HepG2 (cell line): ENCODE data around the gene TGIF1. TPM values are rescaled to one million over a fixed set of nuclear protein-coding genes. Genes with fewer than 3 reads are reported as not detected.
A peak's percentile ranks its signal among the peaks of the same experiment; 100 is the strongest.

Experiments used
- ARID2 ChIP-seq: sonication (generic); formaldehyde crosslinking; IDR thresholded peaks from 2 replicates; pipeline ENCODE4 v1.8.1; 2022; ENCODE audit warnings: mild to moderate bottlenecking, missing genetic modification reagents, borderline replicate concordance
- FOXP4 ChIP-seq: sonication (generic); formaldehyde crosslinking; IDR thresholded peaks from 2 replicates; pipeline ENCODE4 v1.4.0; 2020; ENCODE audit warnings: missing genetic modification reagents
- JDP2 ChIP-seq: sonication (generic); formaldehyde crosslinking; IDR thresholded peaks from 2 replicates; pipeline ENCODE4 v1.8.1; 2022; ENCODE audit warnings: missing genetic modification reagents, borderline replicate concordance
- JUN ChIP-seq: sonication (generic); formaldehyde crosslinking; IDR thresholded peaks from 2 replicates; pipeline ENCODE4 v1.4.0; 2020; ENCODE audit warnings: mild to moderate bottlenecking, missing genetic modification reagents
- MAF1 ChIP-seq: sonication (generic); formaldehyde crosslinking; IDR thresholded peaks from 2 replicates; pipeline ENCODE4 v1.5.0; 2020; ENCODE audit warnings: missing genetic modification reagents, borderline replicate concordance
- NAIF1 ChIP-seq: sonication (generic); formaldehyde crosslinking; IDR thresholded peaks from 2 replicates; pipeline ENCODE4 v1.5.0; 2020; ENCODE audit warnings: mild to moderate bottlenecking, missing genetic modification reagents, borderline replicate concordance
- PCBP2 ChIP-seq: fragments of 200-400 bp; formaldehyde crosslinking; optimal IDR thresholded peaks from 2 replicates; pipeline ENCODE3; 2018; ENCODE audit warnings: low read length, low read depth; ENCODE audit not compliant: poor library complexity, severe bottlenecking
- SP140L ChIP-seq: sonication (generic); formaldehyde crosslinking; IDR thresholded peaks from 2 replicates; pipeline ENCODE4 v1.4.0; 2020; ENCODE audit warnings: missing genetic modification reagents, borderline replicate concordance
- ZBTB7A ChIP-seq: sonication (generic); formaldehyde crosslinking; IDR thresholded peaks from 2 replicates; pipeline ENCODE4 v1.8.0; 2022; ENCODE audit warnings: mild to moderate bottlenecking, missing genetic modification reagents
- ZNF614 ChIP-seq: IDR thresholded peaks from 2 replicates; pipeline ENCODE4 v1.6.1; 2018; ENCODE audit warnings: missing biosample characterization, missing genetic modification reagents, inconsistent platforms, borderline replicate concordance
- ZSCAN12 ChIP-seq: sonication (generic); formaldehyde crosslinking; IDR thresholded peaks from 2 replicates; pipeline ENCODE4 v1.9.0; 2021; ENCODE audit warnings: mild to moderate bottlenecking, missing genetic modification reagents
- polyA plus RNA-seq, 8 experiments: library from polyadenylated mRNA; depleted of rRNA in 3 of 8; stranded (reverse) in 7 of 8; unstranded in 1 of 8; fragments of >200 nt; fragmentation: Illumina TruSeq in 4 of 8; extraction: Trizol in 4 of 8; gene quantifications; 2 replicates each; pipeline versions ENCODE4 v1.2.1 to v1.2.3, GENCODE V29; 2011 to 2016; ENCODE audit warnings: low read depth in 4 of 8, missing spikeins in 1 of 8, mixed read lengths in 1 of 8; ENCODE audit not compliant: insufficient read depth in 1 of 8
- total RNA-seq, 5 experiments: library from RNA; depleted of rRNA; stranded (reverse); fragments of >200 nt; fragmentation: Illumina TruSeq; extraction: Trizol; gene quantifications; 2 replicates each; pipeline ENCODE4 v1.2.3, GENCODE V29; 2016; ENCODE audit warnings: low read depth in 1 of 5
- TF ChIP-seq, protein P1 (sequence below): sonication (generic); formaldehyde crosslinking; IDR thresholded peaks from 2 replicates; pipeline ENCODE4 v1.4.0; 2020; ENCODE audit warnings: missing genetic modification reagents, mild to moderate bottlenecking, borderline replicate concordance
- TF ChIP-seq, protein P2 (sequence below): sonication (generic); formaldehyde crosslinking; IDR thresholded peaks from 2 replicates; pipeline ENCODE4 v1.8.1; 2023; ENCODE audit warnings: mild to moderate bottlenecking, inconsistent platforms, moderate library complexity, missing genetic modification reagents, borderline replicate concordance
- TF ChIP-seq, protein P3 (sequence below): sonication (generic); formaldehyde crosslinking; IDR thresholded peaks from 2 replicates; pipeline ENCODE4 v1.4.0; 2020; ENCODE audit warnings: missing genetic modification reagents, borderline replicate concordance
- TF ChIP-seq, protein P4 (sequence below): sonication (generic); formaldehyde crosslinking; IDR thresholded peaks from 2 replicates; pipeline ENCODE4 v1.5.0; 2020; ENCODE audit warnings: missing genetic modification reagents

Gene TGIF1
- total and polyA plus RNA-seq, 2 of the 13 experiments (the other 11 are each of a cell fraction or from before 2014, with no cell fraction given): 50.0 to 76.1 TPM

DNA sequence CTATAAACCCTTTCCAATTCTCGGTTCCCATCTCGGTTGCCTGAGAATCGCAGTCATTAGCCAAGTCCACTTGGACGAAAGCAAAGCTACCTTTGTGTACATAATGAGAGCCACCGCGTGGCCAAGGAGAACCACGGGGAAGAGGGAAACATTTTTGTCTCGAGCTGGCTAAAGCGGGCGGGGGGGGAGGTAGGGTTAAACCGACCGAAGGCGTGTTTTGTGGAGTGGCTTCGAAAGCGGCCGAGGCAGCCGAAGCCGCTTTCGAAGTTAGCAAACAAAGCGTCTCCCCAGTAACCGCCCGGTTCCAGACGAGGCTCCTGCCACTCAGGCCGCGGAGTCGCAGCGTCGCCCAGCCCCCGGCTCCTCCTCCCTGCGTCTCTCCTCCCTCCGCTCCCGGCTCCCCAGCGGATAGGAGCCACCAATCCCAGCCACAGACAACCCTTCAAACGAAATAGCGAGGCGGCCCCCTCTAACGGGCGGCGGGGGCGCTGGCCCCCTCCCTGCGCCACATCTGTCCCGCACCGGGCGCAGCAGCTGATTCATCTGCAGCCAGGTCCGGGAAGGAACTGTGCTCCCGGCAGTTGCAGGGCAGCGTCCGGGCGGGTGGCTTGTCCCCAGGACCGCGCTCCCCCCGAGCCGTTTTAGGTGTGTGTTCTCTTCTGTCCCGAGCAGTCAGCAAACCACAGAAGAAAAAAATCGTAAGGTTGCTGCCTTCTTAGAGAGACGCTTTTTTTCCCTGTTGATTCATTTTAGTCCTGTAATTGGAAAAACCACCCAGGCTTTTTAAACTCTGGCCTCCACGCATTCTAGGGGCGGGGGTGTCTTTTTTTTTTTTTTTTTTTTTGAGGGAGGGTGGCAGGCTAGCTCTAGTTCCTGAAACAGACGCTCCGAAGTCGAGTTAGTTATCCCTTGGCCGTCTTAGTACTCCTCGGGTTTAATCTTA lies 1.8 kb upstream of the TGIF1 start (continued):
- TF ChIP-seq, protein P1, sequence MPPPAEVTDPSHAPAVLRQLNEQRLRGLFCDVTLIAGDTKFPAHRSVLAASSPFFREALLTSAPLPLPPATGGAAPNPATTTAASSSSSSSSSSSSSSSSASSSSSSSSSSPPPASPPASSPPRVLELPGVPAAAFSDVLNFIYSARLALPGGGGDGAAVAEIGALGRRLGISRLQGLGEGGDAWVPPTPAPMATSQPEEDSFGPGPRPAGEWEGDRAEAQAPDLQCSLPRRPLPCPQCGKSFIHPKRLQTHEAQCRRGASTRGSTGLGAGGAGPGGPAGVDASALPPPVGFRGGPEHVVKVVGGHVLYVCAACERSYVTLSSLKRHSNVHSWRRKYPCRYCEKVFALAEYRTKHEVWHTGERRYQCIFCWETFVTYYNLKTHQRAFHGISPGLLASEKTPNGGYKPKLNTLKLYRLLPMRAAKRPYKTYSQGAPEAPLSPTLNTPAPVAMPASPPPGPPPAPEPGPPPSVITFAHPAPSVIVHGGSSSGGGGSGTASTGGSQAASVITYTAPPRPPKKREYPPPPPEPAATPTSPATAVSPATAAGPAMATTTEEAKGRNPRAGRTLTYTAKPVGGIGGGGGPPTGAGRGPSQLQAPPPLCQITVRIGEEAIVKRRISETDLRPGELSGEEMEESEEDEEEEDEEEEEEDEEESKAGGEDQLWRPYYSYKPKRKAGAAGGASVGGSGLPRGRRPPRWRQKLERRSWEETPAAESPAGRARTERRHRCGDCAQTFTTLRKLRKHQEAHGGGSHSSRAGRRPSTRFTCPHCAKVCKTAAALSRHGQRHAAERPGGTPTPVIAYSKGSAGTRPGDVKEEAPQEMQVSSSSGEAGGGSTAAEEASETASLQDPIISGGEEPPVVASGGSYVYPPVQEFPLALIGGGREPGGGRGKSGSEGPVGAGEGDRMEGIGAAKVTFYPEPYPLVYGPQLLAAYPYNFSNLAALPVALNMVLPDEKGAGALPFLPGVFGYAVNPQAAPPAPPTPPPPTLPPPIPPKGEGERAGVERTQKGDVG (CRISPR knock-in tag): 0 out of 2 replicates have a peak, but pooled peaks have one; percentile 50
- TF ChIP-seq SP140L (CRISPR knock-in tag) (no peak), PCBP2 (no peak), ZNF614 (CRISPR knock-in tag) (peak; percentile 66; the same call in 1 of the 2 replicates), FOXP4 (CRISPR knock-in tag) (peak; percentile 88), MAF1 (CRISPR knock-in tag) (peak; percentile 37; the same call in 1 of the 2 replicates), JUN (CRISPR knock-in tag) (peak; percentile 38; the same call in 1 of the 2 replicates), ZBTB7A (CRISPR knock-in tag) (peak; percentile 73), JDP2 (CRISPR knock-in tag) (no peak; the same call in 1 of the 2 replicates), ARID2 (CRISPR knock-in tag) (peak; percentile 89), NAIF1 (CRISPR knock-in tag) (peak; percentile 36; the same call in 1 of the 2 replicates), ZSCAN12 (CRISPR knock-in tag) (0 out of 2 replicates have a peak, but pooled peaks have one; percentile 57)
- TF ChIP-seq, protein P2, sequence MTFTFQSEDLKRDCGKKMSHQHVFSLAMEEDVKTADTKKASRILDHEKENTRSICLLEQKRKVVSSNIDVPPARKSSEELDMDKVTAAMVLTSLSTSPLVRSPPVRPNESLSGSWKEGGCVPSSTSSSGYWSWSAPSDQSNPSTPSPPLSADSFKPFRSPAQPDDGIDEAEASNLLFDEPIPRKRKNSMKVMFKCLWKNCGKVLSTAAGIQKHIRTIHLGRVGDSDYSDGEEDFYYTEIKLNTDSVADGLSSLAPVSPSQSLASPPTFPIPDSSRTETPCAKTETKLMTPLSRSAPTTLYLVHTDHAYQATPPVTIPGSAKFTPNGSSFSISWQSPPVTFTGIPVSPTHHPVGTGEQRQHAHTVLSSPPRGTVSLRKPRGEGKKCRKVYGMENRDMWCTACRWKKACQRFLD (CRISPR knock-in tag): 0 out of 2 replicates have a peak, but pooled peaks have one; percentile 24
- TF ChIP-seq, protein P3, sequence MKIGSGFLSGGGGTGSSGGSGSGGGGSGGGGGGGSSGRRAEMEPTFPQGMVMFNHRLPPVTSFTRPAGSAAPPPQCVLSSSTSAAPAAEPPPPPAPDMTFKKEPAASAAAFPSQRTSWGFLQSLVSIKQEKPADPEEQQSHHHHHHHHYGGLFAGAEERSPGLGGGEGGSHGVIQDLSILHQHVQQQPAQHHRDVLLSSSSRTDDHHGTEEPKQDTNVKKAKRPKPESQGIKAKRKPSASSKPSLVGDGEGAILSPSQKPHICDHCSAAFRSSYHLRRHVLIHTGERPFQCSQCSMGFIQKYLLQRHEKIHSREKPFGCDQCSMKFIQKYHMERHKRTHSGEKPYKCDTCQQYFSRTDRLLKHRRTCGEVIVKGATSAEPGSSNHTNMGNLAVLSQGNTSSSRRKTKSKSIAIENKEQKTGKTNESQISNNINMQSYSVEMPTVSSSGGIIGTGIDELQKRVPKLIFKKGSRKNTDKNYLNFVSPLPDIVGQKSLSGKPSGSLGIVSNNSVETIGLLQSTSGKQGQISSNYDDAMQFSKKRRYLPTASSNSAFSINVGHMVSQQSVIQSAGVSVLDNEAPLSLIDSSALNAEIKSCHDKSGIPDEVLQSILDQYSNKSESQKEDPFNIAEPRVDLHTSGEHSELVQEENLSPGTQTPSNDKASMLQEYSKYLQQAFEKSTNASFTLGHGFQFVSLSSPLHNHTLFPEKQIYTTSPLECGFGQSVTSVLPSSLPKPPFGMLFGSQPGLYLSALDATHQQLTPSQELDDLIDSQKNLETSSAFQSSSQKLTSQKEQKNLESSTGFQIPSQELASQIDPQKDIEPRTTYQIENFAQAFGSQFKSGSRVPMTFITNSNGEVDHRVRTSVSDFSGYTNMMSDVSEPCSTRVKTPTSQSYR (CRISPR knock-in tag): 0 out of 2 replicates have a peak, but pooled peaks have one; percentile 23
- TF ChIP-seq, protein P4, sequence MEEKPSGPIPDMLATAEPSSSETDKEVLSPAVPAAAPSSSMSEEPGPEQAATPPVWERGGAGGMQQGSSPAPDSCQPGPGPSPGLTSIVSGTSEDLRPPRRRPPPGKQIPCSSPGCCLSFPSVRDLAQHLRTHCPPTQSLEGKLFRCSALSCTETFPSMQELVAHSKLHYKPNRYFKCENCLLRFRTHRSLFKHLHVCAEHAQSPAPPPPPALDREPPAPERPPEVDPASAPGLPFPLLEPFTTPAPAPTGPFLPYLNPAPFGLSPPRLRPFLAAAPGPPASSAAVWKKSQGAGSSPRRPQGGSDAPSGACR (CRISPR knock-in tag): peak; percentile 59; the same call in 1 of the 2 replicates
